CD4-positive, alpha-beta T cell treated with Interferon gamma for 1 hour (primary cell): ENCODE results near the gene HEXIM1.

Source experiments
- DNase-seq: peaks from one replicate; pipeline ENCODE4 v3.0.0-alpha.2; 2020

The HEXIM1 gene

GRCh38 chr17:45148183-45149036 is at the start of gene HEXIM1:
TSS of gene HEXIM1 (plus strand) at chr17:45148475. CDS start at chr17:45149191, 716 bp downstream.
- peak; percentile 100 for DNase-seq

- peak; percentile 71 for DNase-seq
Observed at GRCh38 chr17:45098869-45099616, 49.2 kb upstream of the HEXIM1 start.

GRCh38 chr17:45101546-45101882 is 46.8 kb upstream of the HEXIM1 start:
- no peak for DNase-seq

- DNase-seq: no peak
Observed at GRCh38 chr17:45101883-45102811, 46.1 kb upstream of the HEXIM1 start.

- no peak for DNase-seq
Observed at GRCh38 chr17:45102856-45103255, 45.4 kb upstream of the HEXIM1 start.

- no peak for DNase-seq
Observed at GRCh38 chr17:45103269-45103795, 44.9 kb upstream of the HEXIM1 start.

GRCh38 chr17:45104029-45104428 is 44.2 kb upstream of the HEXIM1 start:
- no peak for DNase-seq

GRCh38 chr17:45104497-45104896 is 43.8 kb upstream of the HEXIM1 start:
- DNase-seq: no peak

- no peak for DNase-seq
Observed at GRCh38 chr17:45104907-45105624, 43.2 kb upstream of the HEXIM1 start.

- no peak for DNase-seq
Observed at GRCh38 chr17:45106096-45106495, 42.2 kb upstream of the HEXIM1 start.

- DNase-seq: no peak
Observed at GRCh38 chr17:45106582-45106981, 41.7 kb upstream of the HEXIM1 start.

- DNase-seq: no peak
Observed at GRCh38 chr17:45107293-45108010, 40.8 kb upstream of the HEXIM1 start.

GRCh38 chr17:45108051-45108450 is 40.2 kb upstream of the HEXIM1 start:
- DNase-seq: no peak

GRCh38 chr17:45108595-45109521 is 39.4 kb upstream of the HEXIM1 start:
- no peak for DNase-seq

GRCh38 chr17:45110676-45111611 is 37.3 kb upstream of the HEXIM1 start:
- DNase-seq: no peak

GRCh38 chr17:45111850-45112249 is 36.4 kb upstream of the HEXIM1 start:
- DNase-seq: no peak

- no peak for DNase-seq
Observed at GRCh38 chr17:45112559-45113423, 35.5 kb upstream of the HEXIM1 start.

GRCh38 chr17:45113424-45113754 is 34.9 kb upstream of the HEXIM1 start:
- DNase-seq: no peak
